ENCODE measurements around the gene PHACTR3. TPM values are rescaled to one million over a fixed set of nuclear protein-coding genes. Genes with fewer than 3 reads are reported as not detected.

The PHACTR3 gene
- total RNA-seq, 1 experiment from 2014 or later: 10.0 TPM

GRCh38 chr20:59604741-59605600 lies 631 bp downstream of the PHACTR3 start:
- no peaks in the 10 kb centered on the region for H3K9me3 Mint-ChIP-seq (ENCODE audit: low read depth, unreplicated experiment)
- BruUV-seq (replicated peaks): no TSS peak
- peaks cover 45% of the 10 kb centered on the region for H3K27me3 Mint-ChIP-seq (ENCODE audit: unreplicated experiment)
- no peaks in the 10 kb centered on the region for H3K4me1 Mint-ChIP-seq (ENCODE audit: low read depth, unreplicated experiment)
- H3K27ac Mint-ChIP-seq (ENCODE audit: unreplicated experiment): no peak overlapping the region
- no peaks in the 10 kb centered on the region for H3K36me3 Mint-ChIP-seq (ENCODE audit: insufficient read depth, unreplicated experiment)
- CTCF ChIA-PET: interaction anchor here (0.6 to 1.3 kb wide), 4 partner anchors 21 to 1561 kb away, joined by 3 to 5 read pairs (median 4); no protein-coding TSS in a partner anchor
- intact Hi-C loops (cut with micrococcal nuclease; ENCODE audit: unreplicated experiment): no loop called here
- no peak for DNase-seq
- no peak for TF ChIP-seq CTCF (IDR thresholded peaks at IDR 0.05; ENCODE audit: unreplicated experiment)
- no peak overlapping the region for H3K4me3 Mint-ChIP-seq (ENCODE audit: low read depth, unreplicated experiment)

GRCh38 chr20:59605601-59606364 lies 1.4 kb downstream of the PHACTR3 start:
- Mint-ChIP-seq H3K4me3 (ENCODE audit: low read depth, unreplicated experiment) (no peak overlapping the region), H3K4me1 (ENCODE audit: low read depth, unreplicated experiment) (no peaks in the 10 kb centered on the region), H3K27ac (ENCODE audit: unreplicated experiment) (no peak overlapping the region), H3K36me3 (ENCODE audit: insufficient read depth, unreplicated experiment) (no peaks in the 10 kb centered on the region), H3K27me3 (ENCODE audit: unreplicated experiment) (peaks cover 51% of the 10 kb centered on the region), H3K9me3 (ENCODE audit: low read depth, unreplicated experiment) (no peaks in the 10 kb centered on the region)
- CTCF ChIA-PET: interaction anchor here (0.7 to 1.3 kb wide), 2 partner anchors 21 to 1037 kb away, joined by 4 to 5 read pairs; no protein-coding TSS in a partner anchor
- no peak for TF ChIP-seq CTCF (IDR thresholded peaks at IDR 0.05; ENCODE audit: unreplicated experiment)
- intact Hi-C loops (cut with micrococcal nuclease; ENCODE audit: unreplicated experiment): no loop called here
- BruUV-seq (replicated peaks): no TSS peak
- DNase-seq: peak; percentile 23

- no peak overlapping the region for H3K4me3 Mint-ChIP-seq (ENCODE audit: low read depth, unreplicated experiment)
- H3K36me3 Mint-ChIP-seq (ENCODE audit: insufficient read depth, unreplicated experiment): no peaks in the 10 kb centered on the region
- BruUV-seq (replicated peaks): no TSS peak
- intact Hi-C loops (cut with micrococcal nuclease; ENCODE audit: unreplicated experiment): no loop called here
- no peaks in the 10 kb centered on the region for H3K4me1 Mint-ChIP-seq (ENCODE audit: low read depth, unreplicated experiment)
- peaks cover 59% of the 10 kb centered on the region for H3K27me3 Mint-ChIP-seq (ENCODE audit: unreplicated experiment)
- DNase-seq: no peak
- no peak for TF ChIP-seq CTCF (IDR thresholded peaks at IDR 0.05; ENCODE audit: unreplicated experiment)
- no peak overlapping the region for H3K27ac Mint-ChIP-seq (ENCODE audit: unreplicated experiment)
- CTCF ChIA-PET: no interaction called here
- H3K9me3 Mint-ChIP-seq (ENCODE audit: low read depth, unreplicated experiment): no peaks in the 10 kb centered on the region
Measured at GRCh38 chr20:59606566-59606965, 2.2 kb downstream of the PHACTR3 start.

- TF ChIP-seq CTCF (IDR thresholded peaks at IDR 0.05; ENCODE audit: unreplicated experiment): no peak
- Mint-ChIP-seq H3K4me1 (ENCODE audit: low read depth, unreplicated experiment) (no peaks in the 10 kb centered on the region), H3K27ac (ENCODE audit: unreplicated experiment) (no peak overlapping the region), H3K36me3 (ENCODE audit: insufficient read depth, unreplicated experiment) (no peaks in the 10 kb centered on the region), H3K9me3 (ENCODE audit: low read depth, unreplicated experiment) (no peaks in the 10 kb centered on the region), H3K4me3 (ENCODE audit: low read depth, unreplicated experiment) (no peak overlapping the region), H3K27me3 (ENCODE audit: unreplicated experiment) (peaks cover 78% of the 10 kb centered on the region)
- intact Hi-C loops (cut with micrococcal nuclease; ENCODE audit: unreplicated experiment): no loop called here
- no TSS peak for BruUV-seq (replicated peaks)
- CTCF ChIA-PET: no interaction called here
- no peak for DNase-seq
Measured at GRCh38 chr20:59608396-59608795, 4.1 kb downstream of the PHACTR3 start.
